Neural crest cell (in vitro differentiated cells): ENCODE results near the gene SPRR2G. TPM values are rescaled to one million over a fixed set of nuclear protein-coding genes. Genes with fewer than 3 reads are reported as not detected.
"Not testable (repeated sequence)": the region's sequence is repeated elsewhere in the genome, so short reads cannot be mapped to it uniquely, and the experiment has no call there.

Experiments used
- DNase-seq: peaks from one replicate; pipeline ENCODE4 v3.0.0; 2021; ENCODE audit warnings: low read depth, mixed read lengths, low spot score
- H3K27ac Mint-ChIP-seq: one replicate; pipeline ENCODE4 v1.8.0; 2021; ENCODE audit warnings: mild to moderate bottlenecking, mixed read lengths; ENCODE audit not compliant: unreplicated experiment
- H3K27me3 Mint-ChIP-seq: 2 replicates; pipeline ENCODE4 v1.8.0; 2021; ENCODE audit warnings: low read depth, mild to moderate bottlenecking, mixed read lengths
- H3K36me3 Mint-ChIP-seq: 2 replicates; pipeline ENCODE4 v1.8.0; 2021; ENCODE audit warnings: low read depth, mild to moderate bottlenecking, mixed read lengths
- H3K4me1 Mint-ChIP-seq: 2 replicates; pipeline ENCODE4 v1.8.0; 2021; ENCODE audit warnings: mixed read lengths
- H3K4me3 Mint-ChIP-seq: one replicate; pipeline ENCODE4 v1.8.0; 2021; ENCODE audit warnings: mild to moderate bottlenecking, mixed read lengths
- H3K9me3 Mint-ChIP-seq: 2 replicates; pipeline ENCODE4 v1.8.0; 2021; ENCODE audit warnings: mixed read lengths
- total RNA-seq: library from RNA; stranded (reverse); gene quantifications from 2 replicates; pipeline ENCODE4 v1.2.1, GENCODE V29; 2021
- TF ChIP-seq, protein P1 (sequence below): fragments of 200-600 bp; sonication (generic); conservative IDR thresholded peaks from 2 replicates; pipeline ENCODE4 v1.5.0; 2021; ENCODE audit warnings: antibody characterized with exemption, mild to moderate bottlenecking

SPRR2G gene
- total RNA-seq, 1 donor from 2014 or later, result not detected

- Mint-ChIP-seq H3K4me1 (no peaks in the 10 kb centered on the region), H3K36me3 (no peaks in the 10 kb centered on the region), H3K27me3 (peaks cover 13% of the 10 kb centered on the region), H3K9me3 (peaks cover 2% of the 10 kb centered on the region), H3K4me3 (no peak overlapping the region), H3K27ac (no peak overlapping the region)
- TF ChIP-seq, protein P1, sequence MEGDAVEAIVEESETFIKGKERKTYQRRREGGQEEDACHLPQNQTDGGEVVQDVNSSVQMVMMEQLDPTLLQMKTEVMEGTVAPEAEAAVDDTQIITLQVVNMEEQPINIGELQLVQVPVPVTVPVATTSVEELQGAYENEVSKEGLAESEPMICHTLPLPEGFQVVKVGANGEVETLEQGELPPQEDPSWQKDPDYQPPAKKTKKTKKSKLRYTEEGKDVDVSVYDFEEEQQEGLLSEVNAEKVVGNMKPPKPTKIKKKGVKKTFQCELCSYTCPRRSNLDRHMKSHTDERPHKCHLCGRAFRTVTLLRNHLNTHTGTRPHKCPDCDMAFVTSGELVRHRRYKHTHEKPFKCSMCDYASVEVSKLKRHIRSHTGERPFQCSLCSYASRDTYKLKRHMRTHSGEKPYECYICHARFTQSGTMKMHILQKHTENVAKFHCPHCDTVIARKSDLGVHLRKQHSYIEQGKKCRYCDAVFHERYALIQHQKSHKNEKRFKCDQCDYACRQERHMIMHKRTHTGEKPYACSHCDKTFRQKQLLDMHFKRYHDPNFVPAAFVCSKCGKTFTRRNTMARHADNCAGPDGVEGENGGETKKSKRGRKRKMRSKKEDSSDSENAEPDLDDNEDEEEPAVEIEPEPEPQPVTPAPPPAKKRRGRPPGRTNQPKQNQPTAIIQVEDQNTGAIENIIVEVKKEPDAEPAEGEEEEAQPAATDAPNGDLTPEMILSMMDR, result no peak
- DNase-seq, result no peak
Measured at GRCh38 chr1:153125536-153125935, 25.2 kb downstream of the SPRR2G start.

DNA sequence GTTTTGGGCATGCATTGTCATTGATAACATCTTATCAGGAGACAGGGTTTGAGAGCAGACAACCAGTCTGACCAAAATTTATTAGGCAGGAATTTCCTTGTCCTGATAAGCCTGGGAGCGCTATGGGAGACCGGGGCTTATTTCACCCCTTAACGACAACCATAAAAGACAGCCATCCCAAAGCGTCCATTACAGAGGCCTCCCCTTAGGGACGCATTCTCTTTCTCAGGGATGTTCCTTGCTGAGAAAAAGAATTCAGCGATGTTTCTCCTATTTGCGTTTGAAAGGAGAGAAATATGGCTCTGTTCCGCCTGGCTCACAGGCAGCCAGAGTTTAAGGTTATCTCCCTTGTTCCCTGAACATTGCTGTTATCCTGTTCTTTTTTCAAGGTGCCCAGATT, 26.9 kb downstream of the SPRR2G start:
- H3K9me3 Mint-ChIP-seq, H3K4me1 Mint-ChIP-seq, DNase-seq, H3K27ac Mint-ChIP-seq, H3K4me3 Mint-ChIP-seq, H3K36me3 Mint-ChIP-seq: not testable (repeated sequence)
- H3K27me3 Mint-ChIP-seq, result peaks cover 11% of the 10 kb centered on the region

DNA sequence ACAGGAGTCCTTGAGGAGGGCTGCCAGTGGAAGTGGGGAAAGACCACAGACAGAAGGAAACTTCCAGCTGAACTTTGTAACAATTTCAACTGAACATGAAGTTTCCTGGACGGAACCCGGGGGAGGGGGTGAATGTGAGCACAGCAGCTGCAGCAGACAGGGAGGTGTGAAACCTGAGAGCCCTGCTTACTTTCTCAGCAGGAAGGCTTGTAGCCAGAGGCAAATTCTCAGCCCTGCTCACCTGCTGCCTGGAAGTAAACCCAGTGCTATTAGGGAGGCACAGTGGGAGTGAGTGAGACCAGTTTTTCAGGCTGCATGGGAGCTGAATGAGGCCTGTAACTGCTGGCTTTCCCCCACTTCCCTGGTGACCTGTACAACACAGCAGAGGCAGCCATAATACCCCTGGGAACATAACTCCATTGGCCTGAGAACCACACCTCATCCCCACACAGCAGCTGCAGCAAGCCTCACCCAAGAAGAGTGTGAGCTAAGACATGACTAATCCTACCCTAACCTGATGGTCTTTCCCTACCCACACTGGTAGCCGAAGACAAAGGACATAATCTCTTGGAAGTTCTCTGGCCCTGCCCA, 27.8 kb downstream of the SPRR2G start:
- no peaks in the 10 kb centered on the region for H3K4me1 Mint-ChIP-seq
- H3K9me3 Mint-ChIP-seq, result peaks cover 2% of the 10 kb centered on the region
- H3K4me3 Mint-ChIP-seq, result no peak overlapping the region
- no peaks in the 10 kb centered on the region for H3K36me3 Mint-ChIP-seq
- no peak for DNase-seq
- TF ChIP-seq, protein P1, result no peak
- no peak overlapping the region for H3K27ac Mint-ChIP-seq
- H3K27me3 Mint-ChIP-seq, result peaks cover 11% of the 10 kb centered on the region

DNA sequence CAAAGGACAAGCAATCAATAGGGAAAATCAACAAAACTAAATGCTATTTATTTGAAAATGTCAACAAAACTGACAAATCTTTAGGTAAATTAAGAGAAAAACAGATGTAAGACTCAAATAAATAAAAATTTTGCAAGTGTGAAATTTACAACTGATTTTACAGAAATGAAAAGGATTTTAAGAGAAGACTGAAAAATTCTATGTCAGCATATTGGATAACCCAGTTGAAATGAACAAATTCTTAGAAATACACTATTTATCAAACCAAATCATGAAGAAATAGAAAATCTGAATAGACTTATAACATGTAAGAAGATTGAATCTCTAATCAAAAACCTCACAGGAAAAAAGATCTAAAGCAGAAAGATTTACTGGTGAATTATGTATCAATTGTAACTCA, 29.7 kb downstream of the SPRR2G start:
- Mint-ChIP-seq H3K36me3 (no peaks in the 10 kb centered on the region), H3K27me3 (peaks cover 13% of the 10 kb centered on the region), H3K27ac (no peak overlapping the region), H3K4me3 (no peak overlapping the region), H3K4me1 (no peaks in the 10 kb centered on the region), H3K9me3 (peaks cover 2% of the 10 kb centered on the region)
- TF ChIP-seq, protein P1, result no peak
- DNase-seq, result no peak

DNA sequence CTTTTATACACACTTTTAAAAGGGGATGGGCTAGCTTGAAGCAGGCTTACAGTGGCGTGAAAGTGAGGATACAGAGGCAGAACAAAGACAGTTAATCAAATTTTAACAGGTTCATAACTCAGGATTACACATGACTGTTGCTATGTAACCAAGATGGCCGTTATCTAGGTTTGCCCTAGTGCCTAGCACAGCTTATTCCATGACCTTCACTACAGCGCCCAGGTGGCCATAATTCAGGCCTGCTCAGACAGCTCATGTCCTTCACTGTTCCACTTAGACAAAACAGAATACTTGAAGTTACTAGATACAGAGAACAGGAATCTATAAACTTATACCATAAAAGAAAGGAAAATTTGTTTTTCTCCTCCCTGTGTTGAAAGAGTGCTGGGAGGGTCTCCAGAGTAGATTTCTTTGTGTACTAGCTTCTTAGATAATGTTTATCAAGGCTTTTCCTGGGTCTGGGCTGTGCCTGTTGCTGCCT, 31.2 kb downstream of the SPRR2G start:
- no peak for DNase-seq
- Mint-ChIP-seq H3K4me3 (no peak overlapping the region), H3K27ac (no peak overlapping the region), H3K27me3 (peaks cover 5% of the 10 kb centered on the region), H3K4me1 (no peaks in the 10 kb centered on the region), H3K36me3 (no peaks in the 10 kb centered on the region), H3K9me3 (no peaks in the 10 kb centered on the region)
- TF ChIP-seq, protein P1, result no peak

- not testable (repeated sequence) for H3K27me3 Mint-ChIP-seq, H3K36me3 Mint-ChIP-seq, H3K9me3 Mint-ChIP-seq, DNase-seq, H3K27ac Mint-ChIP-seq, H3K4me3 Mint-ChIP-seq, H3K4me1 Mint-ChIP-seq
Measured at GRCh38 chr1:153115264-153115663, 35.4 kb downstream of the SPRR2G start.
